HPDE6-E6E7 (cell line): ENCODE data around the gene DIPK2A.

Source experiments
- DNase-seq: peaks from one replicate; pipeline ENCODE4 v3.0.0; 2011; ENCODE audit warnings: missing footprints; ENCODE audit errors: extremely low spot score

The DIPK2A gene

DNA sequence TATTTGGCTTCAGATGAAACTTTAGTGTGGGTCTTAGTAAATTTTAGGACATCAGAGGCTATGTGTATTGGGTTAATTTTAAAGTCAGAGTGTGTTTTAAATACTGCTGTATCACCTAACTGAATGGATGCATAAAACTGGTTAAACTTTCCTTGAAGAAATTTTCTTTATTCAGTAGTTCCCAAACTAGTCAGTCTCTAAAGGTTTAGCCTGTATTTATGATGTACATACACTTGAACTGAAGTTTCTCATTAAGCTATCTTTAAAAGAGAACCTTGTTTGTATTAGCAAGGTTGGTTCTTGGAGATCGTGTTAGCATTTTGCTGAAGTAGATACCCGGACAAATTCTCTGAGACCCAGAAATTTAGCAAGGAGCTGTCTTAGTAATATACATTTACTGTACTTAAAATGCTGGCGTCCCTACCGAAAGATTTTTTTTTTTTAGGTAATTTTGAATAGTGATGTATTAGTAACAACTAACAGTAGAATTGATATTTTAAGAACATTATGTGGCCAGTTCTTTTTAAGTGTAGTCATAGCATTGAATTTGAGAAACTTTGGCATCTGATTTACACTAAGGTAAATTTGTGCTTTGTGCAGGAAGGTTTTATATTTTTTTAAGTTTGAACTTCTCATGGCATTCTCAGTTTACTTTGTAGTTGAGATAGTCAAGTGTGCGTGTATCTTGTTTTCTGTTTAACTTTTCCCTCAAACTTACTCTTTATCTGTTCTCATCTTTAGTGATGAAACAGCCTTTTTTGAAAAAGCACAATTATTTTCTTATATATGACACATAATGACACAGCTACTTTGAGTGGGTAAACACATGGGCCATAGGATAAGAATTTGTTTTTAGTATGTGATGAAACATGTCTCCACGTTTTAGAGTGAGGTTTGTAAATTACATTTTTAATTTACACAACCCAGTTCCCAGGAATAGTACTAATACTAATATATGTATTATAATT lies 2.9 kb downstream of the DIPK2A start:
- no peak for DNase-seq

DNA sequence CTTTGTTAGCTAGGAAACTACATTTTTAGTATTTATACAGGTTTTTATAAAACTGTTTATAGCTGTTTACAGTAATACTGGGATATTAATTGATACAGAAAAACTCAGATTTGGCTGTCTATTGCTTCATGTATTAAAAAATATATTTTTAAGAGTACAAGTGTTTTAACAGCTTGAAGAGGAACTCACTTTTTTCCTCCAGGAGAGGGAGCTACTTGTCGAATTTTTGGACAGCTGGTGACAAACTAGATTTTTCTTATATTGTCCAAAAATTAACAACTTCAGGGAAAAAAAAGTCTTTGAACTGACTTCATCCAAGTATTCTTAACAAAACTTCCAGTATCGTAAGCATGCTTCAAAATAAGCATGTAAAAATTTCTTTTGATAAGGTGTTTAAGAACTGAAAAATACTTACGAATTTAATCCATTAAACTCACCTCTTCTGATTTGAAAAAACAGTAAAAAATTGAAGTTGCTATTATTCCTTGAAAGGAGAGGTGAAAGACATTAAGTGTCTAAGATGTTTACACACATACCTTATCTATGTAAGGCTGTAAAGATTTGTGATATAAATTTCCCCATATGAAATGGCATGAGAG lies 4.0 kb downstream of the DIPK2A start:
- DNase-seq = no peak

DNA sequence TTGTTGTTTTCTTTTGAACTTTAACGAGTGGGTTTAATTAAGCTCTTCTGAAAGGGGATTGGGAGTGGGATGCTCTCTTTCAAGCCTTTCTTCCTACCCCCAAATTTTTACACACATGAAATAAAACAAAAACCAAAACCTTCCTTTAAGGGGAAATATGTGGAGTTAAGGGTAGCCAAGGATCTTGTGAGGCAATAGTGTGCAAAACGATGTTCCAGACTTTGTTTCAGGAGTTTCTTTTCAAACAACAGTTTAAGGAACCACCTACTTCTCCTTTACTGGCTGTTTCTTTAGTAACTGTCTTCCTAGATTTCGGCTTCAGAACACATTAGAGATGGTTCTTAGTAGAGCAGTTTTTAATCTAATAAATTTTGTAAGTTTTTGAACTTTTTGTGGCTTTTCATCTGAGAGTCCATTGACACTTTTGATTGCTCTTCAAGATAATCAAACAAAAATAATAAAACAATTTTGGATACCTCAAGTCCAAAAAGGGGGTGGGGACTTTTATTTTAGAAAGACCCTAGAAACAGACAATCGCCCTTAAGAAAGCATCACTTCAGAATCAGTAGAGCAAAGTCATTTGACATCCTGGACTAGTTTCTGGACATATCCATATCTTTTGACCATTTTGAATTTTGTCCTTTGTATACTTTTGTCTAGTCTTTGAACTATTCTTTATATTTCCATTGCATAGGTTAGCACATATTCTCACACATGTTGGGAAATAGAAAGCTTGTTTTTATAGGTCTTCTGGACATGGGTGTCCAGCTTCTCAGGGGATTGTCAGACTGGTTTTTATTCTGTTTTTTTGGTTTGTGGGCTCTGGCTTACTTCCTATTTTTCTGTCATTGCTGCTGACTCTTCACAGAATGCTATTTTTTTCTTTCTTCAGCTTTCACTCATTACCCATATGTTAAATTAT lies 6.0 kb downstream of the DIPK2A start:
- DNase-seq = no peak

DNA sequence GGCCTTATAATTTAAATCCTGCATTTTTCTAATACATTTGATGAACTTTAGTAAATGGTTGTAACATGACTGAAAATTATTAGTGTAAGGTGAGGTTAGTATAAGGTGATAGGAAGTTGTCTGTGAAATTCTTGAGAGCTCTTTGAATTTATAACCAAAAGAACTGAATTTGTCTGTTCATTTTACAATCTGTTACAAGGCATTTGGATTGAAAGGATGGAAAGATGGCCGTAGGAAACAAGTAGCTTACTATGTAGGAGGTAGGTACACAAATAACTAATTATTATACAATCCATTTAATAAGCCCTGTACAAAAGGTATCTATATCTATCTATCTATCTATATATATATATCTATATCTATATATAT lies 6.6 kb downstream of the DIPK2A start:
- no peak for DNase-seq

DNA sequence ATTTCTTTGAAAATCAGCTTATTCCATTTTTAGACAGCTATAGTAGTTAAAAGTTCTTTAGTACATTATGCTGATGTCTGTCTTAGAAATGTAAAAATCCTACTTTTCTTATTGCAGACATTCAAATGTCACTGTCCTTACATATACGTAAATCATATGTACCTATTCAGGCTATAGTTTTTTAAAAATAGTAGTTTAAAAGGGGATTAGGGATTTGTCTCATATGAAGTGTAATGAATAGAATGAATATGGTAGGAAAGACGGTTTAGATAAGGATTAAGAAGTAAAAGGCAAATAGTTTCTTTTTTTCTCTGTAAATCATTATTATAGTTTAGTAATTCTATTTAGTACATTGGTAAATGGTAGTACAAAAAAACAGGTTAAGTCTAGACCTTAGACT lies 7.4 kb downstream of the DIPK2A start:
- DNase-seq = no peak

DNA sequence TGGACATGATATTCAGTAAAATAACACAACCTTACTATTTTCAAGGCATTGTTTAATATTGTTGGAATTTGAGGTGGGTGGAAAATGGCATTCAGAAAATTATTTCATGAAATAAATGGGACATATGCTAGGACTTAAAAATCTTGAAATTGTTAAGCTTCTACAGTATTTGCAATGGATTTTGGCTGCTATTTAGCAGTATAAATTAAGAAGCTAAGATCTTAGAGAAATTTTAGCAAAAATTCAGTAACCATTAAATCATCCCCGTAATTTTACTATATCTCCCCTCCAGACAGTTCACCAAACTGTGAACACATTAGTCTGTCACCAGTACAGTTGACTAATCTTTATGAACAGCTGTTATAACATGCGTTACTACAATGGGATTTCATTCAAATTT lies 8.2 kb downstream of the DIPK2A start:
- no peak for DNase-seq

DNA sequence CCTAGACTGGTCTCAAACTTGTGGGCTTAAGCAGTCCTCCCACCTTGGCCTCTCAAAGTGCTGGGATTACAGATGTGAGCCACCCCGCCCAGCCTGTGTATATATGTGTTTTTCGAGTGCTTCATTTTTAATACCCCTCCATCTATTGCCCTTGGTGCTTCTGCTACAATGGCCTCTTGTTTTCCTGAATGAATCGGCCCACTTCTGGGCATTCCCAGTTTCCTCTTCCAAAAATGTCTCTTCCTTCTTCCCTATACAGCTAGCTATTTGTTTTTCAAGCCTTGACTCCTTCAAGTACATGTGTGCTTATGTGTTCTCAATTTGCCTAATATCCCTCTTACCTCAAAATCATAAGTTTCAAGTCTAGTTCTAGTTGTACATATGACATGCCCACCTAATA lies 16.7 kb downstream of the DIPK2A start:
- no peak for DNase-seq

DNA sequence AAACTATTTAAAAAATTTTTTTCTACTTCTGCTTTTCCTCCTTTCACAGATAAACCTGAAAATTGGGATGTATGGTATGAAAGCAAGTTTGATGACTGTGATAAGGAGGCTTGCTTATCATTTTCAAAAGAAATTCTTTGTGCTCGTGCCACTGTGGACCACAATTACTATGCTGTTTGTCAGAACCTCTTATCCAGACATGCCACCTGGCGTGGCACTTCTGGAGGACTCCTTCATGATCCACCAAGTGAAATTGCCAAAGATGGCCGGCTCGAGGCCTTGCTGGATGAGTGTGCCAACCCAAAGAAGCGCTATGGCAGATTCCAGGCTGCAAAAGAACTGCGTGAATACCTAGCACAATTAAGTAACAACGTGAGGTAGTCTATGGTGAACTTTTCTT lies 17.8 kb downstream of the DIPK2A start:
- no peak for DNase-seq

DNA sequence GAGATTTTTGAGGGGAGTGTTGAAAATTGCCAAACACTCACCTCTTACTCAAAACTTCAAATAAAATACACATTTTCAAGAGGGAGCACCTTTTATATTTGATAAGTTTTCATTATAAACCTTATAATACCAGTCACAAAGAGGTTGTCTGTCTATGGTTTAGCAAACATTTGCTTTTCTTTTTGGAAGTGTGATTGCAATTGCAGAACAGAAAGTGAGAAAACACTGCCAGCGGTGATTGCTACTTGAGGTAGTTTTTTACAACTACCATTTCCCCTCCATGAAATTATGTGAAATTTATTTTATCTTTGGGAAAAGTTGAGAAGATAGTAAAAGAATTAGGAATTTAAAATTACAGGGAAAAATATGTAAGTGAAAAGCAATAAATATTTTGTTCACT lies 20.1 kb downstream of the DIPK2A start:
- no peak for DNase-seq

DNA sequence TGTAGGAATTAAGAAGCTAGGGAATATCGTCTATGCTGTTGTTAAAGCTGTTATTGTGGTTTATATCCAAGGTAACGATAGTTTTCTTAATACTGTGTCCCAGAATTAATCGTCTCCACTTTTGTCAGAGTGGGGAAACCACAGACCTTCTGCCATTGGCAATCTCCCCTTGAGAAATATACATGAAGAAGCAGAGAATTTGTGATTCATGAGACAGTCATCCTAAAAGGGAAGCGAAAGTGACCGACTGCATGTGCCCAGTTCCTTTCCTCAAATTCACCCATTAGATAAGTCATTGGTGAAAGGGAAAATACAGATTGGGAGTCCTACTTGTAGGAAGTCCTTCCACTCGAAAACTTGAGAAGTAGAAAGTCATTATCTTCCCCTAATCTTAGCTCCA lies 26.6 kb downstream of the DIPK2A start:
- no peak for DNase-seq

DNA sequence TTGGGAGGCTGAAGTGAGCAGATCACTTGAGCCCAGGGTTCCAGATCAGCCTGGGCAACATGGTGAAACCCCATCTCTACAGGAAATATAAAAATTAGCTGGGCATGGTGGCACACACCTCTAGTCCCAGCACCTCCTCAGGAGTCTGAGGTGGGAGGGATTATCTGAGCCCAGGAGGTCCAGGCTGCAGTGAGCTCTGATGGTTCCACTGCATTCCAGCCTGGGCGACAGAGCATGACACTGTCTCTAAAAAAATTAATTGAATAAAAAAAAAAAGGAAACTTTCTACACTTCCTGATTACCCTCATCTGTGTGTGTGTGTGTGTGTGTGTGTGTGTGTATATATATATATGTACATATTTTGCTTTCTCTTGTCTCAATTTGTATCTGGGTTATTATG lies 31.4 kb downstream of the DIPK2A start:
- no peak for DNase-seq

DNA sequence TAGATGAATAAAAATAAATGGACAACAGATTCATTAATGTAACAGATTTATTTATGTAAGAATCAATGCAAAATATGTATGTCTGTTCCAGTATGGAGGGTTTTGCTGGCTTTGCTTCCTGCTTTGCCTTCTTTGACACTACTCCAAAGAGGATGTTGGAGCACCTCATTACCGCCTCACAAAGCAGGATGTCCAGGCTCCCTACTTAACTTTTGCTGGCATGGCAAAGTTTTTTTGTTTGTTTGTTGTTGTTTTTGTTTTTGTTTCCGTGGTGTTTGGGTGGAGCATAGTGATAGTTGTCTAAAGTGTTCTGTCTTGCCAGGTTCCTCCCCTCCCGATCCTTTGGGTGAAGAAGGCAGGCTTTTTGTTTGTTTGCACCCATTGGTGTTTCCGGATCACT lies 38.7 kb downstream of the DIPK2A start:
- no peak for DNase-seq

DNA sequence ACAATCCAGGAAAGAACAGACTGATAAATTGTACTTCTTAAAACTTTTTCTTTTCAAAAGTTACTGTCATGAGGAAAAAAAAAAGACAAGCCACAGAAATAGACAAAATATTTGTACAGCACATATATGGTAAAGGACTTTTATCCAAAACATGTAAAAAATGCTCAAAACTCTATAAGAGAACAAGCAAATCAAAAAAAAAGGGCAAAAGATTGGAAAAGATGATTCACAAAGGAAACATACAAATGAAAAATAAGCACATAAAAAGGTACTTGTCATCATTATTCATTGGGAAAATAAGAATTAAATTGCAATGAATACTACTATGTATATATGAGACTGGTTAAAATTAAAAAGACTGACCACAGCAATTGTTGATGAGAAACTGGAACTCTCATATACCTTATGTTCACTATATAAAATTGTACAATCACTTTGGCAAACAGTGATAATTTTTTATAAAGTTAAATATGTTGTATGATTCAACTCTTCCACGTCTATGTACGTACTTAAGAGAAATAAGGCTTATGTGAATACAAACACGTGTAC lies 39.7 kb downstream of the DIPK2A start:
- no peak for DNase-seq

DNA sequence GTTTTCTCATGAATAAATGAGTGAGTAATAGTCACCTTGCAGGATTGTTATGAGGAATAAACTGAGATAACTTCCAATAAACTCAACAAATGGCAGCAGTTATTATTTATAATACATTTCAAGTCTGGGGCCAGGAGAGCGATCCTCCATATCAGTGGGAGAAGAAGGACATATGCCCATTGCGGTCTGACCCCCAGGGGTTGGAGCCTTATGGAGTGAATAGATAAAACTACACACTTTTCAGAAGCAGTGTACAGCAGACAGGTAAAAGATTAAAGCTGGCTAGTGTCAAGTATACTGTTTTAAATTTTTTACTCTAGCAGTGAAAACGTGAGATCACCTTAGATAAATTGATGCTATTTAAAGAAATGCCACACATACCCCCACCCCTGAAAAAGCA lies 43.5 kb downstream of the DIPK2A start:
- no peak for DNase-seq

DNA sequence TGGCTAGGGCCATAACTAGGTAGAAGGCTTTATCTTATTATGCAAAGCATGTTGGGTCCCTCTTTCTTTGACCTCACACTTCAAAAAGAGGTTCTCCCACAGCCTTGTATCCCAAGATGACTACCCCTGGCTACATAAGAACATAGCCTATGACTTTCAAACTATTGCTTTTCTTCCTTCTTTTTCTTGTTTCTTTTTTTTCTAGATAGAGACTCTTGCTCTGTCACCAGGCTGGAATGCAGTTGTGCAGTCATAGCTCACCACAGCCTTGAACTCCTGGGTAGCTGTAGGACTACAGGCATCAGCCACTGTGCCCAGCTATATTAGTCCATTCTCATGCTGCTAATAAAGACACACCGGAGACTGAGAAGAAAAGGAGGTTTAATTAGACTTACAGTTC lies 47.2 kb downstream of the DIPK2A start:
- DNase-seq = peak; percentile 11
